OCI-LY7 (cell line): Measurements from ENCODE around the gene ERC1.
"Not testable (repeated sequence)": the region's sequence is repeated elsewhere in the genome, so short reads cannot be mapped to it uniquely, and the experiment has no call there.

Experiments
- CTCF ChIP-seq: fragments of 200-600 bp; sonication (generic); conservative IDR thresholded peaks from 2 replicates; pipeline ENCODE4 v1.5.1; 2014; ENCODE audit warnings: mild to moderate bottlenecking, antibody characterized with exemption, low read length, moderate library complexity, mixed read lengths
- EZH2phosphoT487 ChIP-seq: fragments of 200-600 bp; sonication (generic); IDR thresholded peaks from 2 replicates; pipeline ENCODE4 v1.6.1; 2018; ENCODE audit warnings: low read depth, borderline replicate concordance, mild to moderate bottlenecking, mixed run types, antibody characterized with exemption, low read length, moderate library complexity, mixed read lengths

DNA sequence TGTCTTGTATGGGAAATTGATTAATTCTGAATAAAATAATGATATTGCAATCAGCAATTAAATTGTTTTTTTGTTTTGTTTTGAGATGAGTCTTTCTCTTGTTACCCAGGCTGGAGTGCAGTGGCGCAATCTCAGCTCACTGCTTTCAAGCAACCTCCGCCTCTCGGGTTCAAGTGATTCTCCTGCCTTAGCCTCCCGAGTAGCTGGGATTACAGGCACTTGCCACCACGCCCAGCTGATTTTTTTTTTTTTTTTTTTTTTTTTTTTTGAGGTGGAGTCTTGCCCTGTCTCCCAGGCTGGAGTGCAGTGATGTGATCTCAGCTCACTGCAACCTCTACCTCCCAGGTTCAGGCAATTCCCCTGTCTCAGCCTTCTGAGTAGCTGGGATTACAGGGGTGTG is 217.7 kb downstream of the ERC1 start:
- not testable (repeated sequence) for TF ChIP-seq CTCF, EZH2phosphoT487
